SJCRH30 (cell line): Measurements from ENCODE around the gene LY6G6F. TPM values are rescaled to one million over a fixed set of nuclear protein-coding genes. Genes with fewer than 3 reads are reported as not detected.
A peak's percentile ranks its signal among the peaks of the same experiment; 100 is the strongest.

Experiments used
- DNase-seq, 2 experiments: peaks; one replicate each; pipeline ENCODE4 v3.0.0-alpha.2; 2015 to 2020
- H3K27ac ChIP-seq: fragments of 250-450 bp; sonication (Bioruptor Pico); 2 replicates; pipeline ENCODE4 v1.5.1; 2020; ENCODE audit warnings: mild to moderate bottlenecking, moderate library complexity
- H3K27me3 ChIP-seq: fragments of 250-450 bp; sonication (Bioruptor Pico); 2 replicates; pipeline ENCODE4 v1.5.1; 2020; ENCODE audit warnings: mild to moderate bottlenecking, moderate library complexity
- H3K36me3 ChIP-seq: fragments of 250-450 bp; sonication (Bioruptor Pico); 2 replicates; pipeline ENCODE4 v1.5.1; 2020; ENCODE audit warnings: mild to moderate bottlenecking, moderate library complexity
- H3K4me1 ChIP-seq: fragments of 250-450 bp; sonication (Bioruptor Pico); 2 replicates; pipeline ENCODE4 v1.5.1; 2020; ENCODE audit warnings: mild to moderate bottlenecking, moderate library complexity
- H3K4me3 ChIP-seq: fragments of 250-450 bp; sonication (Bioruptor Pico); 2 replicates; pipeline ENCODE4 v1.5.1; 2020; ENCODE audit warnings: mild to moderate bottlenecking, moderate library complexity
- H3K9me3 ChIP-seq: fragments of 250-450 bp; sonication (Bioruptor Pico); replicated peaks from 2 replicates; pipeline ENCODE4 v1.5.1; 2020; ENCODE audit warnings: mild to moderate bottlenecking, moderate library complexity
- total RNA-seq: library from RNA; depleted of rRNA; stranded (reverse); fragments of >200 nt; shearing (Covaris generic); gene quantifications from 2 replicates; pipeline ENCODE4 v1.2.3, GENCODE V29; 2014

LY6G6F gene
- total RNA-seq, 1 experiment from 2014 or later, result not detected

DNA sequence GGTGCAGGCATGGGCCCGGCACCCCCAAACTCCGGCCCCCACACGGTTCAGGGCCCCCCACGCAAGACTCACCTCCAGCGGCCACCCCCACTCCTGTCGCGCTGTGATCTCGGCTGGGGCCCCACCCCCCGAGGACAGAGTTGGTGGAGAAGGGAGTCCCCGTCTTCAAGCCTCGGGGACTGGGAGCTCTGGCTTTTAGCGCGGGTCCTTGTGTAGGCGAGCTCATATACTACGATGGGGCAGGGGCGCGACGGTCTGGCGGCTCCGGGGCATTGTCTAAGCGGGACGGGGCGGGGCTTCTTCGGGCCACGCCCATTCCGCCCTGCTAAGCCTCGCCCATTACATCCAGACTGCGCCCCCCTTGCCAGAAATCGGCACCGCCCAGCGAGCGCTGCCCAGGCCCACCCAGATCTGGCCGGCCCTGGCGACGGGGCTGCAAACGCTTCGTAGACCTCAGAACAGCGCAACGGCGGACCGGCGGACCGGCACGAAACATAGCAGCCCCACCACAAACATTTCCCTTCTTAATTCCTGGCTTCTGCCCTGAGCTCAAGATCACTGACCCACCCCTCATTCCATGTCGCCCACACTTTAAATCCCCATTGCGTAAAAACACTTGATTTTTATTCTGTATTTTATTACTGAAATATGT is 23.4 kb downstream of the LY6G6F start:
- peaks cover 37% of the 10 kb centered on the region for H3K36me3 ChIP-seq
- no peaks in the 10 kb centered on the region for H3K27me3 ChIP-seq
- H3K4me3 ChIP-seq, result peak overlapping the region; percentile 73
- no peaks in the 10 kb centered on the region for H3K9me3 ChIP-seq
- H3K4me1 ChIP-seq, result 0 out of 2 replicates have a peak, but pooled peaks cover 8% of the 10 kb centered on the region
- peak; percentile 88 to 91 for DNase-seq
- H3K27ac ChIP-seq, result peak overlapping the region; percentile 75

- H3K27ac ChIP-seq, result no peak overlapping the region
- H3K9me3 ChIP-seq, result no peaks in the 10 kb centered on the region
- H3K27me3 ChIP-seq, result no peaks in the 10 kb centered on the region
- H3K4me1 ChIP-seq, result 0 out of 2 replicates have a peak, but pooled peaks cover 8% of the 10 kb centered on the region
- peak overlapping the region; percentile 73; the same call in 1 of the 2 replicates for H3K4me3 ChIP-seq
- H3K36me3 ChIP-seq, result peaks cover 37% of the 10 kb centered on the region
- no peak for DNase-seq
Measured at GRCh38 chr6:31730631-31731086, 24.0 kb downstream of the LY6G6F start.

GRCh38 chr6:31732029-31732428 is 25.4 kb downstream of the LY6G6F start:
- Histone ChIP-seq H3K27ac (no peak overlapping the region), H3K27me3 (no peaks in the 10 kb centered on the region), H3K9me3 (no peaks in the 10 kb centered on the region), H3K36me3 (peaks cover 37% of the 10 kb centered on the region), H3K4me3 (no peak overlapping the region), H3K4me1 (peaks cover 12% of the 10 kb centered on the region; the same call in 1 of the 2 replicates)
- DNase-seq, result no peak

DNA sequence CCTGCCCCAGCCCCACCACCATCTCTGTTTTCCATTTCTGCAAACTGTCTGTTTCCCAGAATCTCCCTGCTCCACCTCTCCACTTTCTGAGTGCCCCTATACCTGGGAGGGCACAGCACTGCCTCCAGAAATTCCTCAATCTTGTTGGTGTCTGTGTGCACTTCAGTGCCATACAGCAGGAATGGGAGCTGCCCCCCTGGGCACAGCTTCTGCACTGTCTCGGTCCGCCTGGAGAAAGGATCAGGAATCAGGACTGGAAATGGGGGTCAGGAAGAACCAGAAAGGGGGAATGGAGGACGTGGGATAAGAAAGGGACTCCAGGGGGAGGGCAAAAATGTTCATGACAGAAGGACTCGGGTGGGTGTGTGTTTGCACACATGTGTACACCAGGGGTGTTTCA is 27.1 kb downstream of the LY6G6F start:
- Histone ChIP-seq H3K27me3 (no peaks in the 10 kb centered on the region), H3K4me3 (no peak overlapping the region), H3K36me3 (peaks cover 37% of the 10 kb centered on the region), H3K4me1 (peaks cover 25% of the 10 kb centered on the region), H3K9me3 (no peaks in the 10 kb centered on the region), H3K27ac (no peak overlapping the region)
- no peak for DNase-seq

DNA sequence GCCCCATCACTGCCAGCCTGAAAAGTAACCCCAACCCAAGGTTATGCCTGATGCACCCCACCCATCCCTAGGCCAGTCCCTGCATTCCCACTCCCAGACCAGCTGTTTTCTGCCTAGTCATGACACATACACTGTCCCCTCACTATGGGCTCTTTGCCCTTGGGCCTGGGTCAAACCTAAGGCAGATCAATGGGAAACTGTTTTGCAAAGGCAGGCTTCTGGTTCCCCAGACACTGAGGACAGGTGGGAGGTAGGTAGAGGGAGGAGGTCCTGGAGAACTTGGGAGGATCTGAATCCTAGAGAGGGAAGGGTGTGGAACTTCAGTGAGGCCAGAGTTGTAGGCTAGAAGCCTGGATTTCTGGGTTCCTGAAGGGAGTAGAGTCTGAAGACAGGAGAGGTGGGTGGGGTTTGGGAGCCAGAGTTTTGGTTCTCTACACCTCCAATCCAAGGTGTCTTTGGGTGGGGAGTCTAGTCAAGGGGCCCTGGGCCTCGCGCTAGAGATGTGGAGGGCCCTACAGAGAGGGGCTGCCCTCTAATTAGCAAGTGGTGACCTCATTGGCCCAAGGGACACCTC is 27.7 kb downstream of the LY6G6F start:
- H3K9me3 ChIP-seq, result no peaks in the 10 kb centered on the region
- no peaks in the 10 kb centered on the region for H3K27me3 ChIP-seq
- peak overlapping the region; percentile 70 for H3K27ac ChIP-seq
- H3K36me3 ChIP-seq, result peaks cover 37% of the 10 kb centered on the region
- H3K4me1 ChIP-seq, result peaks cover 23% of the 10 kb centered on the region
- no peak for DNase-seq
- H3K4me3 ChIP-seq, result peak overlapping the region; percentile 63

GRCh38 chr6:31734821-31735406 is 28.2 kb downstream of the LY6G6F start:
- Histone ChIP-seq H3K4me3 (peak overlapping the region; percentile 63), H3K27ac (peak overlapping the region; percentile 70), H3K9me3 (no peaks in the 10 kb centered on the region), H3K27me3 (no peaks in the 10 kb centered on the region), H3K36me3 (peaks cover 37% of the 10 kb centered on the region), H3K4me1 (peaks cover 23% of the 10 kb centered on the region)
- peak; percentile 54 to 57 for DNase-seq

DNA sequence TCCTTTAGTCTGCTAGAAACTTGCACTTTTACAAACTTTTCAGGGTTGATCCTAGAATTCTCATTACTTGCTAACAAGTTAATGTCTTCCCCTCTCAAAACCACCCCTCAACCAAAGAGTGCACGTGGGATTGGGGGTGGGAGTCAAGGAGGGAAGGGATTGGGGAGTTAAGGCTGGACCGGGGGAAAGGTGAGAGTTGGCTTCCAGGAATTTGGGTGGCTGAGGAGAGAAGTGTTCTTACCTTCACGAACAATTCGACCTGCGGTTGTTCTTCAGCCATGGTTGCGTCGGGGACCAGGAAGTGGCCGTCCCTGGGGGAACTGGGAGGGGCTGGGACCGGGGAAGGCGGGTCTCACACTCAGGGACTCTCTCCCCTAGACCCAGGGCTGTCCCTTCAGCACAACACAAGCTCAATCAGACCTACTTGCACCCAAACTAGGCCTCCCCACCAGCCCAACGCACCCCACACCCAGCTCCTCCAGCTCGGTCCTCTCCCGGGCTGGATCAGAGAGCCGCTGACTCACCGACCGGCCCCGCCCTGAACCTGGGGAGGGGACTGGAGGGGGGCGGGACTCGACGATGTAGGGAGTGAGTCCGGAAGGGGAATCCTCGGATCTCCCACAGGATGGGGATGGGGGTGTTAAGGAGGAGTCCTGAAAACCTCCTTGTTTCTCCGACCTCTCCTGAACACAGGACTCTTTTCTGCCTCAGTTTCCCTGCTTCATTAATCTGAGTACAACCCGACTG is 29.5 kb downstream of the LY6G6F start, which contains the start of gene CLIC1:
Gene CLIC1, minus strand, starts transcription at position 510 of the 747 bp plus-strand sequence. Its CDS starts 230 bp downstream, at position 280.
- Histone ChIP-seq H3K4me3 (peak within 1 kb of the TSS; percentile 63), H3K36me3 (peaks cover 30% of the 10 kb centered on the region), H3K9me3 (no peaks in the 10 kb centered on the region), H3K27ac (peak within 1 kb of the TSS; percentile 70), H3K27me3 (no peaks in the 10 kb centered on the region), H3K4me1 (peaks cover 23% of the 10 kb centered on the region)
- peak; percentile 84 to 85 for DNase-seq

- peaks cover 23% of the 10 kb centered on the region for H3K4me1 ChIP-seq
- H3K9me3 ChIP-seq, result no peaks in the 10 kb centered on the region
- peak; percentile 21 to 32 for DNase-seq
- H3K4me3 ChIP-seq, result peak overlapping the region; percentile 63
- peak overlapping the region; percentile 70; the same call in 1 of the 2 replicates for H3K27ac ChIP-seq
- peaks cover 24% of the 10 kb centered on the region for H3K36me3 ChIP-seq
- no peaks in the 10 kb centered on the region for H3K27me3 ChIP-seq
Measured at GRCh38 chr6:31736768-31737314, 30.2 kb downstream of the LY6G6F start.

GRCh38 chr6:31737315-31737990 is 30.8 kb downstream of the LY6G6F start:
- H3K4me3 ChIP-seq, result peak overlapping the region; percentile 63
- H3K9me3 ChIP-seq, result no peaks in the 10 kb centered on the region
- no peaks in the 10 kb centered on the region for H3K27me3 ChIP-seq
- DNase-seq, result peak; percentile 66 to 71
- peak overlapping the region; percentile 70 for H3K27ac ChIP-seq
- peaks cover 18% of the 10 kb centered on the region for H3K36me3 ChIP-seq
- H3K4me1 ChIP-seq, result peaks cover 23% of the 10 kb centered on the region

DNA sequence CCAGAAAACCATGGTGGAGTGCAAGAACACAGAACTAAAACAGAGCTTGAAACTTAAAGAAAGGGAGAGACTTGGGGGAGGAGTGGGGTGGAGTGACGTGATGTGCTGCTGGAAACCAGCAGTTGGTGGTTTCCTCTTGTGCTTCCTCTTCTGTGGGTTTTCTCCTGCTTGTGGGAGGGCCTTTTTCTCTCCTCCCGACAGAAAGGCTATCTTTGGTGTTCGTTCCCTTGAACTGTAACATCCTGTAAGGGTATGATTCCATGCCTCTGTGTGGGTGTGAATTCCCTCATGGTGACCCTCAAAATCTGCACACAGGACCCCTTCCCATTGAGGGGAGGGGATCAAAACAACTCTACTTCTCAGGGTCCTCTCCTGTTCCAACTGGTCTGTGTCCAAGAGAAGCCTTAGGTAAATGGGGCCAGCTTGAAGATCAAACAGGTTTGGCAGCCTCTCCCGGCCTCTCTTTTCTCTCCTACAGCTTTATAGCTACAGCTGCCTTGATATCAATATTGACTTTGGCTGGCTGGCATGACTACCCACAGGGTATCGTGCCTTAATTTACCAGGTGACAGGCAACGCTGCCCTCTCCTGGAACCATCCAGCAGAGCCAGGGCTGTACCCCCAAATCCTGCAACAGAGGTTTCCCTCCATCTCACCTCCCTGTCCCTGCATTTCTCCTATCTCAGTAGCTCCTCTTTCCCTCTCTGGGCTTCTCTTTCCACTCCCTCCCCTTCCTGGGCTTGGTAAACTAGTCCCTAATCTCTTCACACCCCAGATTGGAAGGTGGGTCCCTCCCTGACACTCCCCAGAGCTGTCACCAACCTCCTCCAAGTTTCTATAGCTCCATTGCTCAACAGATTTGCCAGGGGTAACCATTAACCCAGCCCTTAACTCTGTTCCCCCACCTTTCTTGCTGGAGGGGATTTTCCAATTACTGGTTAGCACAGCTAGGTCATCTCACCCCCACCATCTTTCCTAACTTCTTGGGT is 31.6 kb downstream of the LY6G6F start:
- Histone ChIP-seq H3K9me3 (no peaks in the 10 kb centered on the region), H3K36me3 (peaks cover 10% of the 10 kb centered on the region), H3K4me1 (peaks cover 23% of the 10 kb centered on the region), H3K27ac (peak overlapping the region; percentile 70), H3K27me3 (no peaks in the 10 kb centered on the region), H3K4me3 (peak overlapping the region; percentile 31)
- peak; percentile 67 to 80 for DNase-seq

- H3K36me3 ChIP-seq, result no peaks in the 10 kb centered on the region
- peak within 1 kb of the TSS; percentile 62 for H3K4me3 ChIP-seq
- peak within 1 kb of the TSS; percentile 89 for H3K27ac ChIP-seq
- no peaks in the 10 kb centered on the region for H3K9me3 ChIP-seq
- H3K4me1 ChIP-seq, result peaks cover 19% of the 10 kb centered on the region
- peak; percentile 98 to 99 for DNase-seq
- H3K27me3 ChIP-seq, result no peaks in the 10 kb centered on the region
Measured at GRCh38 chr6:31739639-31740396, 33.2 kb downstream of the LY6G6F start, which contains the start of gene MSH5. TSS of gene MSH5 (plus strand) at chr6:31740005. CDS start at chr6:31740467, 462 bp downstream.

- Histone ChIP-seq H3K27ac (peak overlapping the region; percentile 89), H3K4me3 (peak overlapping the region; percentile 62), H3K4me1 (peaks cover 19% of the 10 kb centered on the region), H3K36me3 (no peaks in the 10 kb centered on the region), H3K27me3 (no peaks in the 10 kb centered on the region), H3K9me3 (no peaks in the 10 kb centered on the region)
- no peak for DNase-seq
Measured at GRCh38 chr6:31740397-31741223, 33.9 kb downstream of the LY6G6F start.
